NCI-H2227 treated with DMSO at 0.1 percent for 48 hours (cell line): ENCODE measurements around the gene ADIPOR2.
"Not testable (repeated sequence)": the region's sequence is repeated elsewhere in the genome, so short reads cannot be mapped to it uniquely, and the experiment has no call there.

Experiments used
- DNase-seq: peaks from one replicate; lab custom pipeline; 2025; lab: John Stamatoyannopoulos, UW

The ADIPOR2 gene

GRCh38 chr12:1665366-1665765 is 25.5 kb upstream of the ADIPOR2 start:
- DNase-seq: no peak

DNA sequence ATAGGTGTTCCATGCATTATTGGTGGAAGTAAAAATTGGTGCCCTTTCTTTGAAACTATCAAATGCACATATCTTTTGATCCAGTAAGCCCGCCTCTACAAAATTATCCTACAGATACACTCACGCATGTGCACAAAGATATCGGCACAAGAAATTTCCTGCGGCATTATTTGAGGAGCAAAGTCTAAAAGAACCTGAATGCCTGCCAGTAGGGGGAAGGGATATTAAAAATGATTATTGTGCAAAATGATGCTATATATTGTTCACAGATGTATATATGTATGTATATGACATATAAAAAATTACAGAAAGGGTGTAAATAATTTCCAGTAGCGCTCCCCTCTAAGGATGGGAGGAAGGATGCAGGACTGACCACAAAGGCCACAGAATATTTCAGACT is 24.7 kb upstream of the ADIPOR2 start:
- DNase-seq: no peak

GRCh38 chr12:1666685-1667162 is 24.1 kb upstream of the ADIPOR2 start:
- DNase-seq: no peak

GRCh38 chr12:1668833-1669543 is 21.9 kb upstream of the ADIPOR2 start:
- no peak for DNase-seq

DNA sequence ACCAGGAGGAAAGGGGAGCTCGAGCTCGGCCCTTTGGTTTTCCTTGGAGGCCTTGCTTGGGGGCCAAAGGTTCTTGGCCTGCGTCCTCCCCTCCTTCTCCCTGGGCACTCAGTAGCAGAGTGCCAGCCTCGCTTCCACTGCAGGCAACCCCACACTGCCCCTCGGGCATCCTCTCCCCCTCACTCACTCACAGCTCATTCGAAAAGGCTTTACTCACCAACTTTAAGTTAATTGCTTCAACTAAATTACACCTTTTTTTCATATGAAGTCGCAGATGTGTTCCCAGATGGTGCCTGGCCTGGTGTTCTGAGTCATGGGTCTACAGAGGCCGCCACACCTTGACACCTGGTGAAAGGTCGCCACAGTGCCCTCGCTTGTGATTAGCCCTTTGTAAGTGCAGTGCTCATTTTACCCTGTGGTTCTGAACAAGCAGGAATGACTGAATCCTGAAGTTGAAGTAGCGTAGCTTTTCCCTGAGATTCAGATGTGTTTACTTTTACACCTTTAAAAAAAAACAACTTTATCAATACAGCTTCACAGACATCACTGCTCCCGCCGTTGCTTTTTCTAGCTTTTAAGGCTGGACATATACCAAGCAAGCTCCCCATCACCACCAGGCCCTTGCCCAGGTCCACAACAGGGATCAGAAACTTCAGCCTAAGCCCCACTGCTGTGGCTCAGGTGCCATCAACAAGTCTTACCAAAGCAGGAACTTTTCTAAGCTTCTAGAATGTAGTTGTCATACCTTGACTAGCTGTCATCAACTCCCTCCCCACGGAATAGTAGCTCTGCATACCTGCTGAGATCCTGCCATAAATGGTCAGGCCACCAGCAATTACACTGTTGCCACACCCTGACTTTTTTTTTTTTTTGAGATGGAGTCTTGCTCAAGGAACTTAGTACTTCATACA is 20.3 kb upstream of the ADIPOR2 start:
- no peak for DNase-seq

GRCh38 chr12:1676043-1676442 is 14.8 kb upstream of the ADIPOR2 start:
- DNase-seq: no peak

DNA sequence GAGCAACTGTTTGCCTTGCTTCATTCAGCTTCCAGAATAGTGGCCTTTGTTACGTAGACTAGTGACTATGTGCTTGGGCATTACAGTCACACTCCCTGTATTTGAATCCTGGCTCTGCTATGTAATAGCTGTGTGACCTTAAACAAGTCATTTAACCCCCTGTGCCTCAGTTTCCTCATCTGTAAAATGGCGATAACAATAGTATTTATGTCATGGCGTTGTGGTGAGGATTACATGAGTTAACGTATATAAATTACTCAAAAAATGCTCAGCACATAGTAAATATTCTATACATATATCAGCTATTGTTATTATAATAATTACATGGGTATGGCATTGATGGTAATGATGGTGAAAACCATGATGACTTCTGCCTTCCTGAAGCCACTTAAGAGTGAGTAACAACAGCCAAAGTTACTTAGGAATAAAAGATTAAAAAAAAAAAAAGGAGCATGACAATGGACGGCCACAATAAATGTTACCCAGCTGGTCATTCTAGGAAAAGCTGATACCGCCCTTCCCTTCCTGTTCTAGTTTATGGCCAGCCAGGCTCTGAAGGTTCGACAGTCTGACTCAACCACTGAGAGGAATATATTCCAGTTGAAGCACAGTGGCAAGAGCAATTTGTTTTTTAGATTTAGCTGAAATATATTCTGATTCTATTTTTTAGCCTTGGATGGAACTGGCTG is 9.9 kb upstream of the ADIPOR2 start:
- no peak for DNase-seq

GRCh38 chr12:1681493-1681807 is 9.4 kb upstream of the ADIPOR2 start:
- no peak for DNase-seq

- no peak for DNase-seq
Observed at GRCh38 chr12:1688086-1688710, 2.7 kb upstream of the ADIPOR2 start.

GRCh38 chr12:1691123-1692007 is 495 bp downstream of the ADIPOR2 start:
- no peak for DNase-seq

DNA sequence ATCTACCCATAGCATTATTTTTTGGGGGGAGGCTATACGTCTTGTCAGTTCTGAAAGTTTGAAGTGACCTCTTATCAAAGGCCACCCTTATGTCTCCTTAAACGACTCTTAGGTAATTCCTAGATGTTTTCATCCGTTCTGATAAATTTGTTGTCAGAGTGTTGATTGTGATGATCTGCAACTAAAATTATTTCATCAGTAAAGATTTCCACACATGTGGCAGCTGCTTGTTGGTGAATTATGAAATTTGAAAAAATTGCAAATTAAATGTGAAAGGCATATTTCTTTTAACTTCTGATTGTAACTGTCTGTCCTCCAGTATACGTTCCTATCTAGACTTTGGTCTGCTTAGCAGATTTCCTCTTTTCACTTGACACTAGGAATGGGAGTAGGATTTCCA is 1.4 kb downstream of the ADIPOR2 start:
- DNase-seq: no peak

- no peak for DNase-seq
Observed at GRCh38 chr12:1692895-1693610, 2.2 kb downstream of the ADIPOR2 start.

DNA sequence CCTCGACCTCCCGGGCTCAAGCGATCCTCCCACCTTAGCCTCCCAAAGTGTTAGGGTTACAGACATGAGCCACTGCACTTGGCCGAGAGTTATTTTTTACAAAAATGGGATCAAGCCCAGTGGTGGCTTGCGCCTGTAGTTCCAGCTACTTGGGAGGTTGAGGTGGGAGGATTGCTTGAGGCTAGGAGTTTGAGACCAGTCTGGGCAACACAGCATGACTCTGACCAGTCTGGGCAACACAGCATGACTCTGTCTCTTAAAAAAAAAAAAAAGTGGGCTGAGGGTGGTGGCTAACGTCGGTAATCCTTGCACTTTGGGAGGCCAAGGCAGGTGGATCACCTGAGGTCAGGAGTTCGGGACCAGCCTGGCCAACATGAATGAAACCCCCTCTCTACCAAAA is 4.2 kb downstream of the ADIPOR2 start:
- DNase-seq: not testable (repeated sequence)

GRCh38 chr12:1695886-1696670 is 5.2 kb downstream of the ADIPOR2 start:
- DNase-seq: no peak

GRCh38 chr12:1696800-1697199 is 5.9 kb downstream of the ADIPOR2 start:
- DNase-seq: no peak

GRCh38 chr12:1697271-1697670 is 6.4 kb downstream of the ADIPOR2 start:
- no peak for DNase-seq

DNA sequence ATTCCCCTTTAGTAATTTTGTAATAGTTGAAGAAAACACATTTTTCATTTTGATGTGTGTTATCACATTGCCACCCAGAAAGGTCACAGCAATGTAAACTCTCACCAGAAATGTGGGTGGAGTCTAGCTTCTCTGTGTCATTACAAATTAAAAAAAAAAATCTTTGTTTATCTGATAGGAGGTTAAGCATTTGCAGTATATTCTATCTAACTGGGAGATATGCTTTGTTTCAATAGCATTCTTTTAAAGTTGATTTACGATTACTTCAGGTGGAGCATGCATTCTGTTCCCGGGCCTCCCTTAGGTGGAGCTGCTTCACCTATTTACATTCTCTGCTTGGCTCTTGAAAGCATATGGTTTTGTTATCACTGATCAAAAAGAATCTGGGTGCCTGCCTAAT is 7.8 kb downstream of the ADIPOR2 start:
- DNase-seq: no peak

- DNase-seq: no peak
Observed at GRCh38 chr12:1702713-1703112, 11.8 kb downstream of the ADIPOR2 start.

DNA sequence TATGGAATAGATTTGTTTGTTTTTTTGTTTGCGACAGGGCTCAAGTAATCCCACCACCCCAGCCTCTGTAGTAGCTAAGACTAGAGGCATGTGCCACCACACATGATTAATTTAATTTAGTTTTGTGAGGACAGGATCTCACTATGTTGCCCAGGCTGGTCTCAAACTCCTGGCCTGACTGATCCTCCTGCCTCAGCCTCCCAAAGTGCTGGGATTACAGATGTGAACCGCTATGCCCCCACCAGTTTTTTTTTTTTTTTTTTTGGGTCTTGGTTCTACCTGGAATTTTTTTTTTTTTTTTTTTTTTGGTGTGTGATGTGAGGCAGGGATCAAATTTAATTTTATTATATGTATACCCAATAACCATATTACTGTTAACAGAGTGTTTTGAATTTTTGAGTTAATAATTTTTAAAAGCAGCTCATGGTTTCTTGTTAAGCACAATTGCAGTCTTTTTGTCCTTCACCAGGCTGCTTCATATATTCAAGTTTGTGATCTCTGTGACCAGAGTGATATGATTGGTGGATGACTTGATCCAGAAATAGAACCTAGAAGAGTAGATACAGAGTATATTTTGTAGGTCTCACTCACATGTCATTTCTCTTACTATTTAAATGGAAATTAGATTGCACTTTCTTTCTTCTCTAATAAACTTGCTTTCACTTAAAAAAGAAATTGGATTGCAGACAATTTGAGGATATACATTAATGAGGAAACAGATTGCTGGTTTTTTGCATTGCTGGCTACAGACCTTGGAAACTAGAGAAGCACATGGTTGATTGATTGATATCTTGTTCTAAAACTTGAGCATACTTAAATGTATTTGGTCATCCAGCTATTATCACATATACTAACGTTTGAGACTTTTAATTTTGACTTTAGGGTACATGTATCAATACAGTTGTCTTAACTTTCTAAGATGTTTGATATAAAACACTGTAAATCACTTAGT is 13.2 kb downstream of the ADIPOR2 start:
- DNase-seq: no peak
